Lung (tissue), 12 donors: ENCODE measurements around the gene LUM. TPM values are rescaled to one million over a fixed set of nuclear protein-coding genes. Genes with fewer than 3 reads are reported as not detected.
A peak's percentile ranks its signal among the peaks of the same experiment; 100 is the strongest.

Experiments
- ATAC-seq: fragments of 200-7000 bp; cut with Tn5 transposase; one replicate; pipeline ENCODE4 v1.9.1; 2020; ENCODE audit warnings: moderate number of reproducible peaks; ENCODE audit not compliant: insufficient read depth, low FRiP score
- DNase-seq, 3 donors: peaks; one replicate each; pipeline ENCODE4 v3.0.0-alpha.2; 2013 to 2017
- H3K27ac ChIP-seq, 2 donors: one replicate each; pipeline ENCODE4 v1.5.1; 2013; ENCODE audit warnings: mild to moderate bottlenecking in 2 of 2, moderate library complexity in 2 of 2, control low read depth in 1 of 2, inconsistent platforms in 1 of 2, low read depth in 1 of 2, low read length in 1 of 2
- H3K27me3 ChIP-seq, 3 donors: one replicate each; pipeline ENCODE4 v1.5.1; 2013; ENCODE audit warnings: low read length in 2 of 3; ENCODE audit not compliant: control insufficient read depth in 3 of 3, insufficient read depth in 3 of 3
- H3K36me3 ChIP-seq, 4 donors: one replicate each; pipeline ENCODE4 v1.5.1; 2013; ENCODE audit warnings: low read length in 4 of 4, mild to moderate bottlenecking in 1 of 4, moderate library complexity in 1 of 4; ENCODE audit not compliant: control insufficient read depth in 4 of 4, insufficient read depth in 4 of 4
- H3K4me1 ChIP-seq, 5 donors: one replicate each; pipeline ENCODE4 v1.5.1; 2013; ENCODE audit warnings: low read length in 5 of 5, mild to moderate bottlenecking in 2 of 5, moderate library complexity in 1 of 5; ENCODE audit not compliant: control insufficient read depth in 5 of 5, insufficient read depth in 5 of 5
- H3K4me3 ChIP-seq: one replicate; pipeline ENCODE4 v1.5.1; 2013; ENCODE audit warnings: mild to moderate bottlenecking, control low read depth, moderate library complexity
- H3K9ac ChIP-seq, 2 donors: one replicate each; pipeline ENCODE4 v1.5.1; 2013; ENCODE audit warnings: low read length in 2 of 2, control low read depth in 1 of 2; ENCODE audit not compliant: insufficient read depth in 1 of 2
- H3K9me3 ChIP-seq, 4 donors: one replicate each; pipeline ENCODE4 v1.5.1; 2013; ENCODE audit warnings: low read length in 3 of 4, mild to moderate bottlenecking in 1 of 4, moderate library complexity in 1 of 4; ENCODE audit not compliant: control insufficient read depth in 4 of 4, insufficient read depth in 3 of 4
- WGBS, 2 donors: extraction: QIAGEN DNeasy Blood & Tissue Kit; methylation state at CpG; one replicate each; pipeline ENCODE4 v1.1.7; 2013; 5-methylcytosine and 5-hydroxymethylcytosine counted together
- polyA plus RNA-seq, 2 donors: library from polyadenylated mRNA; stranded (reverse); fragments of 200-250 nt; gene quantifications; one replicate each; pipeline ENCODE4 v1.2.1, GENCODE V29; 2013
- total RNA-seq, 2 donors: library from RNA; depleted of rRNA in 1 of 2; stranded (reverse); fragments of >200 nt in 1 of 2; gene quantifications; one replicate each; pipeline ENCODE4 v1.2.1, GENCODE V29; 2014 to 2021
- TF ChIP-seq, protein P1 (sequence below): IDR thresholded peaks from 2 replicates; pipeline ENCODE4 v1.5.1; 2012; ENCODE audit warnings: mild to moderate bottlenecking; ENCODE audit errors: control extremely low read depth, extremely low read depth
- donor health status: control.
- donor health status: control.
- donor health status: Bipolar disorder and iron deficiency.
- donor health status: healthy.
- donor health status: DM: yes; HTN: yes; CAD: no.

Gene LUM
- total and polyA plus RNA-seq, 4 donors: 74.5 to 593 (median 218) TPM

DNA sequence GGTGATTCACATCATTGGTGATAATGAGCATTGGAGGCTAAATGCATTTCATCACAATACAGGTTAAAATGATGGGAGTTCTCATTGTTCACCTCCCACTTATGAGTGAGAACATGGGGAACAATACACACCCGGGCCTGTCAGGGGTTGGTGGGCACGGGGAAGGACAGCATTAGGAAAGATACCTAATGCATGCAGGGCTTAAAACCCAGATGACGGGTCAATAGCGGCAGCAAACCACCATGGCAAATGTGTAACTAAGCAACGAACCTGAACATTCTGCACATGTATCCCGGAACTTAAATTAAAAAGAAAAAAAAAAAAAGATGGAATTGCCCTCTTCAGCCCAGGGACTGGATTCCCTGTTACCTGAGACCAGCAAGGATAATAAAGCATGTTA, 2.3 kb upstream of the LUM start:
- Histone ChIP-seq H3K9ac (no peak overlapping the region), H3K27ac (no peak overlapping the region), H3K4me1 (peaks cover 0 to 12% (median 0%) of the 10 kb centered on the region in 5 donors), H3K27me3 (no peaks in the 10 kb centered on the region), H3K9me3 (no peaks in the 10 kb centered on the region), H3K36me3 (peaks cover 0 to under 1% (median 0%) of the 10 kb centered on the region in 4 donors), H3K4me3 (no peak overlapping the region)
- ATAC-seq (no peak), DNase-seq (no peak)
- TF ChIP-seq, protein P1, sequence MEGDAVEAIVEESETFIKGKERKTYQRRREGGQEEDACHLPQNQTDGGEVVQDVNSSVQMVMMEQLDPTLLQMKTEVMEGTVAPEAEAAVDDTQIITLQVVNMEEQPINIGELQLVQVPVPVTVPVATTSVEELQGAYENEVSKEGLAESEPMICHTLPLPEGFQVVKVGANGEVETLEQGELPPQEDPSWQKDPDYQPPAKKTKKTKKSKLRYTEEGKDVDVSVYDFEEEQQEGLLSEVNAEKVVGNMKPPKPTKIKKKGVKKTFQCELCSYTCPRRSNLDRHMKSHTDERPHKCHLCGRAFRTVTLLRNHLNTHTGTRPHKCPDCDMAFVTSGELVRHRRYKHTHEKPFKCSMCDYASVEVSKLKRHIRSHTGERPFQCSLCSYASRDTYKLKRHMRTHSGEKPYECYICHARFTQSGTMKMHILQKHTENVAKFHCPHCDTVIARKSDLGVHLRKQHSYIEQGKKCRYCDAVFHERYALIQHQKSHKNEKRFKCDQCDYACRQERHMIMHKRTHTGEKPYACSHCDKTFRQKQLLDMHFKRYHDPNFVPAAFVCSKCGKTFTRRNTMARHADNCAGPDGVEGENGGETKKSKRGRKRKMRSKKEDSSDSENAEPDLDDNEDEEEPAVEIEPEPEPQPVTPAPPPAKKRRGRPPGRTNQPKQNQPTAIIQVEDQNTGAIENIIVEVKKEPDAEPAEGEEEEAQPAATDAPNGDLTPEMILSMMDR: no peak
- 94 to 95% methylated on average over 6 of the region's 6 CpGs for WGBS, 2 donors

DNA sequence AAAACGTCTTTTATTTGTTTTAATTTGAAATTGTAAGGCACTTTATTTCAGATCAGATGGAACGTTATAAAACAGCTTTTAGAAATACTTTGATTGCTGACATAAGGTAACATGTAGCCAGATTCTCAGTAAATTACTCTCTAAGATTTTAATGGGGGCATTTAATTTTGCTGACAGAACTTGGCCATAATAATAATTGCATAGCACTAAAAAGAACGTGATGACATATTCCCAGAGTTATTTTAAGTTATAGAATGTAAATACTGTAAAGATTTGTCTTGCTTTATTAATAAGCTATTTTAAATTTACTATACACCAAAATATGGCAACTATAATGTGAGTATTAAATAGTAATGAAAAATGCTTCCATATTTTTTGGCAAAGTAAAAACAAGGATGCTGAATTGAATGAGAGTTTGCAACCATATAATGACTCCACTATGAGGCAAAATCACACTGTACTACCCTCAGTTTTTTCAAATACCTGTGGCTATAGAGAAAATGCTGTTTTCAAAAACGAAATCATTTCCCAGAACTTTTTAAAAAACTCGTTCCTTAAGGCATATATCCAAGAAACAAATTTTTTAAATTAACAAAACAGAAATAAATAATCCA, 876 bp downstream of the LUM start:
- peak overlapping the region; percentile 84 to 98 for H3K9ac ChIP-seq
- TF ChIP-seq, protein P1: no peak
- no peak overlapping the region for H3K4me3 ChIP-seq

DNA sequence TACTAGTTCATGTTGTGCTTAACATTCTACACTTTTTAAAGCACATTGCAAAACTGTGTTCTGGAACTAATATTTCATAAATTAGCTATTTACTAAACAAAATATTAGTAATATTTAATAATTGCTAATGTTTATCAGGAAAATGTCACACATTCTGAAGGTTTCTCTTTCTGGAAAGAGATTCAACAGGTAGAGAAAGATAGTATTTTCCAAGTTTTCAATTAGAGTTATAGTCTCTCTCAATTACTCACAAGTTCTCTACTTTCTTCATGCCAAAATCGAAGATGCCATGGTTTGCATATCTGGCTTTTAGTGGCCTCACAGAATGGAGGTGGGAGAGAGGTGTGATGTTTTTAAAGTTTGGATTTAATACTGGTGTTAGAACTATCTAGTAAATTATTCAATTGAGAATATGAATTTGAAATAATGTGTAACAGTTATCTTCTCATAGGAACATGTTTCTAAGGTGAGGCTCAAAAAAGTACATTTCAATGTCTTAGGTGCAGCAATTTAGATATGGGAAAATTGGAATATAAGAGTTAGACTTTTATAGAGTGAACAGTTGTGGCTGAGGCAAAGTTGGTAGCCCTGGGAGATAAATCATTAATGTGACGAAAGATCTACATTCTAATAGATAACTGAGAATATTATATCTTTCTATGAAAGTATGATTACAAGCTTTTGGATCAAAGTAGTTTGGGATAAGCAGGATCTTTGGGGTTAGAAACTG, 1.5 kb downstream of the LUM start:
- no peaks in the 10 kb centered on the region for H3K9me3 ChIP-seq
- H3K4me1 ChIP-seq: peaks cover 0 to 43% (median 6%) of the 10 kb centered on the region in 5 donors
- peaks cover 0 to 19% (median 7%) of the 10 kb centered on the region in 4 donors for H3K36me3 ChIP-seq
- no peaks in the 10 kb centered on the region for H3K27me3 ChIP-seq
- TF ChIP-seq, protein P1: no peak
- DNase-seq: peak in 1 of 3 donors; percentile 67
- ATAC-seq: no peak
- WGBS, 2 donors: 76 to 85% methylated on average over 2 of the region's 2 CpGs
- H3K9ac ChIP-seq: peak overlapping the region; percentile 84 to 98
- peak overlapping the region in 1 of 2 donors; percentile 9 for H3K27ac ChIP-seq
- no peak overlapping the region for H3K4me3 ChIP-seq

More for the DNA sequence above, 876 bp downstream of the LUM start:
- no peak overlapping the region for H3K27ac ChIP-seq
- ATAC-seq: no peak
- 54 to 78% methylated on average over 5 of the region's 5 CpGs for WGBS, 2 donors
- peak in 2 of 3 donors; percentile 62 to 75 for DNase-seq
- H3K27me3 ChIP-seq: no peaks in the 10 kb centered on the region
- H3K36me3 ChIP-seq: peaks cover 0 to 19% (median 7%) of the 10 kb centered on the region in 4 donors
- H3K4me1 ChIP-seq: peaks cover 0 to 36% (median 5%) of the 10 kb centered on the region in 5 donors
- H3K9me3 ChIP-seq: no peaks in the 10 kb centered on the region
